Glomerular endothelial cell (primary cell): ENCODE measurements around the gene ARHGAP26. TPM values are rescaled to one million over a fixed set of nuclear protein-coding genes. Genes with fewer than 3 reads are reported as not detected.

ENCODE experiments used
- DNase-seq: peaks from one replicate; pipeline ENCODE4 v3.0.0-alpha.2; 2011; ENCODE audit warnings: low read depth, low spot score; ENCODE audit errors: extremely low read depth
- total RNA-seq: library from RNA; depleted of rRNA; stranded (reverse); fragments of >200 nt; gene quantifications from 2 replicates; pipeline ENCODE4 v1.2.3, GENCODE V29; 2015

Gene ARHGAP26, protein sequence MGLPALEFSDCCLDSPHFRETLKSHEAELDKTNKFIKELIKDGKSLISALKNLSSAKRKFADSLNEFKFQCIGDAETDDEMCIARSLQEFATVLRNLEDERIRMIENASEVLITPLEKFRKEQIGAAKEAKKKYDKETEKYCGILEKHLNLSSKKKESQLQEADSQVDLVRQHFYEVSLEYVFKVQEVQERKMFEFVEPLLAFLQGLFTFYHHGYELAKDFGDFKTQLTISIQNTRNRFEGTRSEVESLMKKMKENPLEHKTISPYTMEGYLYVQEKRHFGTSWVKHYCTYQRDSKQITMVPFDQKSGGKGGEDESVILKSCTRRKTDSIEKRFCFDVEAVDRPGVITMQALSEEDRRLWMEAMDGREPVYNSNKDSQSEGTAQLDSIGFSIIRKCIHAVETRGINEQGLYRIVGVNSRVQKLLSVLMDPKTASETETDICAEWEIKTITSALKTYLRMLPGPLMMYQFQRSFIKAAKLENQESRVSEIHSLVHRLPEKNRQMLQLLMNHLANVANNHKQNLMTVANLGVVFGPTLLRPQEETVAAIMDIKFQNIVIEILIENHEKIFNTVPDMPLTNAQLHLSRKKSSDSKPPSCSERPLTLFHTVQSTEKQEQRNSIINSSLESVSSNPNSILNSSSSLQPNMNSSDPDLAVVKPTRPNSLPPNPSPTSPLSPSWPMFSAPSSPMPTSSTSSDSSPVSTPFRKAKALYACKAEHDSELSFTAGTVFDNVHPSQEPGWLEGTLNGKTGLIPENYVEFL
- 14.0 and 33.1 TPM in 2 replicates for total RNA-seq

DNA sequence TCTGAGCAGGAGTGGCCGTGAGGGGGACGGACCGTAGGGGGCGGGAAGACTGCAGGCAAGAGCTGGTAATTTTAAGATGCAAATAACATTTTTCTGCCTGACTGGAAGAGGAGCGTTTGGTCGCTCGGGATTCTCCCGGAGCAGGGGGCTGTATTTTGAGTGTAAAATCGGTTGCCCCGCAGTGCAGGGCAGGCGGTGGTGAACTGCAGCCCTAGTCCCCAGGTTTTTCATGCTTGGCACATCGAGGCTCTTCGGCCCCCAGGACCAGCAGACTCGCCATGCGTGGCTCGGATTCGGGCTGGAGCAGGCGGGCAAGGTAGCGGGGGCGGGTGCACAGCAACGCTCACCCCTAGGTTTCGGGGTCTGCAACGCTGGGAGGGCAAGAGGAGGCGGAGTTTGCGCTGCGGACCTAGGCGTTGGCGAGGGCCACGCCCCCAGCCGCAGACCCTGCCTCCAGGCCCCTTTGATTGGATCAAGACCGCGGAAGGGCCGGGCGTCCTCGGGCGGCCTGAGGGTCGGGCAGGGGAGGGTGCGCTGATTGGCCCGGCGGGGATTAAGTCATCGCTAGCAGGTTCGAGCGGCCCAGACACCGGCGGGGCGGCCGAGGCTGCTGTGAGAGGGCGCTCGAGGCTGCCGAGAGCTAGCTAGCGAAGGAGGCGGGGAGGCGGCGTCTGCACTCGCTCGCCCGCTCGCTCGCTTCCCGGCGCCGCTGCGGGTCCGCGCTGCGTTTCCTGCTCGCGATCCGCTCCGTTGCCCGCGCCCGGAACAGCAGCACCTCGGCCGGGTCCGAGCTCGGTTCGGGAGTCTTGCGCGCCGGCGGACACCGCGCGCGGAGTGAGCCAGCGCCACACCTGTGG is at the start of gene ARHGAP26:
Gene ARHGAP26 (plus strand): TSS at position 585 of the 857 bp plus-strand sequence. CDS start 385 bp downstream, outside the sequence.
- no peak for DNase-seq

DNA sequence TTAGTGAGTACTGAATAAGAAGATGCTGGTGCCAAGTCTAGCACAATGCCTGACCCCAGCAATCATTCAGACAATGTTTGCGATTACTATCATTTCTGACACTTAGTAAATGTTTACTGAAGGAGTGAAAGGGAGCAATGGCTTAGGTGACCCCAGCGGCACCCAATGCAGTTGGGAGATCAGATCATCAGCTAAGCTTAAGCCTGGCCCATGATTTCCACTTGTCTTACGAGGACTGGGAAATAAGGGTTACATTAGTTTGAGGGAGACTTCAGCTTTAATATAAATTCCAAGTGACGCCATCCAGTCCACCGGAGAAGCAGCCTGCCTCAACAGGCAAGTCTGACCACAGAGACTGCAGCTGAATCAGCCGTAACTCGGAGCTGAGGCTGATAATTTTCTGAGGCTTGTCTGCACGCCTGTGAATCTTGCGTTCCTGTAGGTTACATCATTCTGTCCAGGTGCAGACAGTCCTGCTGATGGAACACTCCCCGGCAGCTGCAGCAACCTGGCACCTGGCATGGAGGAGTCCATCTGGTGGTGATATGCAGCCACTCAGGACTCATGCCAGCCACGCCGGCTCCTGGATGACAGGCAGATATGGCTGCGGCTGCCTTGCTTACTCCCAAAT is 49.4 kb upstream of the ARHGAP26 start:
- no peak for DNase-seq

DNA sequence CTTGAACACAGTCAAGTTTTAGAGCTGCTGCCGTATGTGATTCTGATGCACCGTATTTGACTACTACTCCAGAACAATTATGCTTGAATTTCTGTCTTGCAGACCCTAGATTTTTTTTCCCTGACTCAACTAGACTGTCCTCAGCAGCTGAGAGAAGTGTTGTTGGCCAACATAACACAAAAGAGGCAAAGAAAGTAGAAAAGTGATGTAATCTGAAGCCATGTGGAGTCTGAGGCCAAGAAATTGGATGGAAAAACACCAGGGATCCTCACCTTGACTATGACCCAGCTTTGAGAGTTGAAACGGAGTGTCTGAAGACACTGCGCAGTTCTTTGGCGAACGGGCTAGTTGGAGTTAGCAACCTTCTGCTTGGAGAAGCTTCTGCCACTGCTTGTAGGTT is 48.0 kb upstream of the ARHGAP26 start:
- no peak for DNase-seq

DNA sequence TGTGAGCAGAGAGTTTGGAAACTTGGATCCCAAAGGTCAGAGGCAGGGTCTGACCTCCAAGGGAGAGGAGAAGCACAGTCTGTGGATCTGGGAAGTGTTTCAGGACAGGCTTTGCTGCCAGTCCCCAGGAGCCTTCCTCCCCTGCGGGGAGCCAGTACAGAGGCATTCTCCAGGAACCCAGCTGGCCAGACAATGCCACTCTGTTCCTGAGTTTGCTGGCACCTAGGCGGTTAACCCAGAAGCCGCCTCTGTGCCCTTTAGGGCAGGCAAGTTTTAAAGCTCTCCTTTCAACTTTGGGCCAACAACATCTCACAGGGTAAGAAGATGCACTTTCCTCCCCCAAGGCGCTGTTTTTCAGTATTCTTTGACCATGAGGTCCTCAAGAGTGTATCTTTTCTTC is 47.3 kb upstream of the ARHGAP26 start:
- DNase-seq: no peak

DNA sequence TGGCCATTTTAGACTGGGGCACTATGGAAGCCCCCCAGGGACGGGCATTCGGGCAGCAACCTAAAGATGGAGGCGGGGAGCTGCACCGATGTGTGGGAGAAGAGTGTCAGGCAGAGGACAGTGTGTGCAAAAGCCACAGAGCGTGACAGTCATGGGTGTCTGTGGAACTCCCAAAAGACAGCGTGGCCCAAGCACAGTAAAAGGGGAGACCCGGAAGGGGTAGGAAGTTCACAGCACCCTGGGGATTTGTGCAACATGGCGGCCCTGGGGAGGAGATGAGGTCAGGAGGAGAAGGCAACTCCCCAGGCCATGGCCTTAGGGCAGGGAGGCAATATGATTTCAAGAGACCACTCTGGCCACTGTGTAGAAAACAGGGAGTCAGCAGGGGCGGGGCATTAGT is 45.4 kb upstream of the ARHGAP26 start:
- DNase-seq: no peak

DNA sequence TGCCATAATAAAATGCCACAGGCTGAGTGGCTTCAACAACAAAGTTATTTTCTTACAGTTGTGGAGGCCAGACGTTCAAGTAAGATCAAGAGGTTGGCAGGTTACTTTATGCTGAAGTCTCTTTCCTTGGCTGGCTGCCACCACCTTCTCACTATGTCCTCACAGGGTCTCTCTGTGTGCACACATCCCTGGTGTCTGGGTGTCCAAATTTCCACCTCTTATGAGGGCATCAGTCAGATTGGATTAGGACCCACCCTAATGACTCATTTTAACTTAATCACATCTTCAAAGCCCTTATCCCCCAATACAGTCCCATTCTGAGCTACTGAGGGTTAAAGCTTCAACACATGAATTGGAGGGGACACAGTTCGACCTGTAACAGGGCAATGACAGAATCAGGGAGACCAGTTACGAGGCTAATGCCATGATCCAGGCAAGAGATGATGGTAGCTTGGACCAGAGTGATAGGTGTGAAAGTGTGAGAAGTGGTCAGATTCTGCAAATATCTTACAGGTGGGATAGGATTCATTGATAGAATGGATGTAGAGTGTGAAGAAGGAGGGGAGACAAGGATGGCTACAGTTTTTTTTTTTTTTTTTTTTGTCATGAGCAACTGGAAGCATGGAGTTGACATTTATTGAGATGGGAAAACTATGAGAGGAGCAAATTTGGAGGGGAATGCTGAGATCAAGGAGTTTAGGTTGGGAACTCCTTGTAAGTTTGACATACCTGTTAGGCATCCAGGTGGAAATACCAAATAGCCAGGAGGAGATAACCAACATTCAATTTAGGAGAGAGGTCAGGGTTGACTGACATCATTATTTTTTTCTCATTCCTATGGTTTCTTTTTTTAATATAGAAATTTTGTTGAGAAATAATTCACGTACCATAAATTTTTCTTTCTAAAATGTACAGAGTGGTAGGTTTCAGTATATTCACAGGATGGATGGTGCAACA is 44.7 kb upstream of the ARHGAP26 start:
- no peak for DNase-seq

DNA sequence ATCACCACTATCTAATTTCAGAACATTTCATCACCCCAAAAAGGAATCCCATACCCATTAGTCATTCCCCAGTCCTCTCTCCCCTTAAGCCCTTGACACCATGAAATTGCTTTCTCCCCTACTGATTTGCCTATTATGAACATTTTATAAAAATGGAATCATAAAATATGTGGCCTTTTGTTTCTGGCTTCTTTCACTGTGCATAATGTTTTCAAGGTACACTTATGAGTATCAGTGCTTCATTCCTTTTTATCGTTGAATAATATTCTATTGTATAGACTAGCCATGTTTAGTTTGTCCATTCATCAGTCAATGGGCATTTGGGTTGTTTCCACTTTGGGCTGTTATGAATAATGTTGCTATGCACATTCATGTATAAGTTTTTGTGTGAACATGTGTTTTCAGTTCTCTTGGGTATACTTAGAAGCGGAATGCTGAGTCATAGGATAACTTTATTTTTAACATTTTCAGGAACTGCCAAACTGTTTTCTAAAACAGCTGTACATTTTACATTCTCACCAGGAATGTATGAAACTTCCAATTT is 43.9 kb upstream of the ARHGAP26 start:
- no peak for DNase-seq

DNA sequence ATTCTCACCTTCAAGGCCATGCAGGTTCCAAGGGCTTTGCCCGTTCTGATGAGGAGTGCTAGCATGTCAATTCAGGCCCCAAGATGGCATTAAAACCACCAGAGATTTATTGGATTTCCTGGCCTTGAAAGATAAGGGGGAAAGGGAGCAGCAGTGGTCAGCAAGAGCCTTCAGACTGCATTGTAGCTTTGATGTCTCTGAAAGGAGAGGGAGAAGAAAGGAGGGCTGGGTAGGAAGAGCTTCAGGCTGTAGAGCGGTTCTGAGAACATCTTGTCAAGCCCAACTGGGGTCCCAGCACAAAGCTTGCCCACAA is 42.5 kb upstream of the ARHGAP26 start:
- no peak for DNase-seq

DNA sequence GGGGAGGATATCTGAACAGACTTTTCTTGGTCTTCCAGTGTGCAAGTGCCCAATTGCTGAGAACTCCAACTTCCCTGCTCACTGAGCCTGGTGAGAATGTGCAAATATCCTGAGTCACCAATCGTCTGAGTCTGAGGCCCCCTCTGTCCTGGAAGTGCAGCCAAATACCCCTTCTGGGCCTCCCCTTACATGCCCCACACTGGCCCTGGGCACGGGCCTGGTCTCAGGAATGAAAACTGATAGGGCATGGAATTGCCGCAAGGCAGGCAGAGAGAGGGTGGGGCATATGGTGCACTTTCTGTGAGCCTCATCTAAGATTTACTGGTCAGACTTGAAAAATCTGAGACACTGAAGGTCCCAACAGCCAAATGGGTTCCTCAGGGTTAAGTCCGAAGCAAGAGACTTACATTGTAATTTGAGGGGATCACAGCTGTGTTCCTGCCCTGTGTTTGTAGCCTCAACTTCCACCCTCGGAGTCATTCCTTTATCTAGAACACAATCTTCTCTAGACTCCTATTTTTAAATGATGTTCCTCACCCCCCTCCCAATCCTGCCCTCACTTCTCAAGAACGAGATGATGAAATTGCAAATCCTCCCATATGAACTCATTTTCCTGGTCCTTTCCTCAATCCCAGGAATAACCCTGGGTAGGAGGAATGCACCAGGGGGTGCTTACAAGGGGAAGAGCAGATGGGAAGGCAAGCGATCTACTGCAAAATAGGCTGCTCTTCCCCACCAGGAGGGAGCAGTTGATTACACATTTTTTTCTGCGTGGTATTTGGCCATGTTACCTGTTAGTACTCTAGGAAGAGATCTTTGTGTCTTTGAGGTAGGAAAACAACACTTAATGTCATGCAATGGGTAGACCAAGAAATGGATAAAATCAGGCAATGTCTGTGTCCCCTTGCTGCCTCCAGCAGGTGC is 34.6 kb upstream of the ARHGAP26 start:
- DNase-seq: no peak

DNA sequence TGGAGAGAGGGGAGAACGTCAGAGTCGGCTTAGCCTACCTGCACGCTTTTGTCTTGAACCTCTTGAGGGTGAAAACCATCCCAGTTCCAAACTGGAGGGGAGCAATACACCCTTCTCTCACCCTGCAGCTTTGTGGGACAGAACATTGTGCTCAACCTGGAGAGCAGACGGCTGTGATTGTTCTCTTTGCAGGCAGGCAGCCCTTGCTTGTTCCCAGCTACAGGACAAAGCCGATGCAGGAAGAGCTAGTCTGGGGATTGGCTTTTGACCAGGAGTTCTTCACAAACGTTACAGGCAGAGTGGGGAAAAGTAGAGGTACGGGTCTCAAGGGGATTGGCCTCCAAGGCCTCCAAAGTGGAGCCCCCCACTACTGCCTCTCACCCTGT is 33.9 kb upstream of the ARHGAP26 start:
- DNase-seq: no peak

DNA sequence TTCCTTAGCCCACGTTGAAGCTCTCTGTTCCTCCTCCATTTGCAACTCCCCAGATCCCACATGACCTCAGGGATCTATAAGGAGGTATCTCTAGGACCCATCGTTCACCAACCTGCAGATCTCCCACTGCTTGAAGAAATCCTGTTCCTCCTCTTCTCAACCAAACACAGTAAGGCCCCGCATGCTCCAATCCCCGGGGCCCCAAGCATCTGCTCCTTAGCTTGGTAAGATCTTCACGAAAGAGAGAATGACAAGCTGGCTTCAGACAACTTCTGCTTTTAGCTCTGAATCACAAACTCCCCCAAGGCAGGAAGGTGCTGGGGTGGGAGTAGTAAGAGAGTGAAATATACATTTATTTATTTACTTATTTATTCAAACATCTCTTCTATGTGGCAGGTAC is 33.0 kb upstream of the ARHGAP26 start:
- DNase-seq: no peak

DNA sequence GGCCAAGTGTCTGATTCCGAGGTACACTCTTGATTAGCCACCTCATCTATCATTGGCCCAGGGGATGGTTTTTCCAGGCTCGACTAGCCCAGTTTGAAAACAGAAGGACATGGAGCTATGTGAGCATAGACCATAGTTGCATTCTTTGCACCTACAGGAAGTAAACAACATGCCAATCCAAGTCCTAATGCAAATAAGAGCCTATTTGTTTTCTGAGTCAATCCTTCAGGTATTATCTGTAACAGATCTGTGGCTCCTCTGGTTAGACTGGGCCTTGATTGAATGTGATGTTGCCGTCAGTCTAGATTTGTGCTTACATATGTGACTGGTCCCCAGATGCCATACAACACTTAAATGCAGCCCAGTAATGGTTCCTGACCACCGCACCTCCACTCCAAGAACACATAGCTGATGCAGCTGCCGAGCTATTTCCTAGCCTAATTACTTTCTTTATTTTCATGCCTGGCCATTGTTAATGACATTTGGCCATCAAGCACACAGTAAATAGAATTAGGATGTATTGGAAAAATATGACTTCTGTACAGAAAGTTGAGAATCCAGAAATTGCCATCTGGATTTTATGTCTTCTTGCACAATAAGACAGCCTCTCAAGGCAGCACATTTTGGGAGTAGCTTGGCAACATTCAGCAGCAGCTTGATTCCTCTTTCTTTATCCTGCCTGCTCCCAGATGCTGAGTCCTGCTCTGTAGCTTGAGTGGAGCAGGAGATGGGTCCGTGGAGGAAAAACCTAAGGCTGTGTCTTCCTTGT is 29.5 kb upstream of the ARHGAP26 start:
- DNase-seq: no peak

DNA sequence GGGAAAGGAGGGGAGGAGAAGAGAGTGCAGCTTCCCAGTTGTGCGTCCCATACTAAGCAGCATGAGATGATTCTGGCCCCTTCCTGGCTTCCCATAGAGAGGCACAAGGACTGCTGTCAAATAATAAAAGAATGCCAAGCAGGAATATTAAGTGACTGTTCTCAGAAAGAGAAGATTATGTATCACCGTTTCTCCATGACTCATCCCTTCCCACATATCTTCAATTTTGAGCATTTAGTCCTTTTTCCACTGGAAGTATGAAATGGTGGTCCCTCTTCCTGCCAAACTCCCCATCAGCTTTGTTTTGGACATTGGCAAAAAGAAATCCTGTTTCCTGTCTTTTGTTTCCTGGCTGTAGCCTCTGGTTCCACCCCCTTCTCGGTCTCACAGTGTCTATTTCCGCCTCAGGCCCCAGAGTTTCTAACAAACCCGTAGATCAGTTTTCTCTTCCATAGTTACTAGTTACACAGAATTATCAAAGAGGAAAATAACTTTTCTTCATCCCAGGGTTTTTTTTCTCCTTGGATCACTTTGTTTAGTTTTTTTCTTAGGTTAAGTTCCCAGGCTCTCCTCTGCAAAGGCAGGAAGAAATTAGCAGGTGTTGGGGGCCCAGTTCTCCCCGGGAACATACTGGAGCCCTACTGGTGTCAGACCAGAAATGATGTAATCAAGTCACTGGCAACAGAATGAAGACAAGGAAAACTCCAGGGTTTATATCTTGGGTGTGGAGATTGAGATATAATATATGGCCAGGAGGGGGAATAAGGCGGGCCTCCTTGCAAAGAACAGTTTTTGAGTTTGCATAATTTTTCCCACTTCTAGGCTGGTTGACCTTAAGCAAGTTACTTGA is 26.4 kb upstream of the ARHGAP26 start:
- DNase-seq: peak; percentile 74

DNA sequence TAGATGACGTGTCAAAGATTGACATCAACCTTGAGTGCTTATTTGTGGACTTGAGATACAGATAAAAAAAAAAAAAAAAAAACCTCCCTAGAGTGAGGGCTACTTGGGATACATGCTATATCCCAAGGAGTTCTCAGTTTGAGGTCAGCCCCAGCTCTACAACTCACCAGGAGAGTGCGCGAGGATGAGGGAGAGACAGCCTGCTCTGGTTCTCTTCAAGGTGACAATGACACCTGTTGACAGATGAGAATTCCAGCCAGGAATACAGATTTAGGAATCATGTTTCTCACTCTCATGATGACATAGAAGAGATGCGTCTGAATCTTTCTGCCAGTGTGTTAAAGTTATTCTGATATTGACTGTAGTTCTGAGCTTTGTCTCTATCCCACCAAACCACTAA is 24.9 kb upstream of the ARHGAP26 start:
- no peak for DNase-seq

DNA sequence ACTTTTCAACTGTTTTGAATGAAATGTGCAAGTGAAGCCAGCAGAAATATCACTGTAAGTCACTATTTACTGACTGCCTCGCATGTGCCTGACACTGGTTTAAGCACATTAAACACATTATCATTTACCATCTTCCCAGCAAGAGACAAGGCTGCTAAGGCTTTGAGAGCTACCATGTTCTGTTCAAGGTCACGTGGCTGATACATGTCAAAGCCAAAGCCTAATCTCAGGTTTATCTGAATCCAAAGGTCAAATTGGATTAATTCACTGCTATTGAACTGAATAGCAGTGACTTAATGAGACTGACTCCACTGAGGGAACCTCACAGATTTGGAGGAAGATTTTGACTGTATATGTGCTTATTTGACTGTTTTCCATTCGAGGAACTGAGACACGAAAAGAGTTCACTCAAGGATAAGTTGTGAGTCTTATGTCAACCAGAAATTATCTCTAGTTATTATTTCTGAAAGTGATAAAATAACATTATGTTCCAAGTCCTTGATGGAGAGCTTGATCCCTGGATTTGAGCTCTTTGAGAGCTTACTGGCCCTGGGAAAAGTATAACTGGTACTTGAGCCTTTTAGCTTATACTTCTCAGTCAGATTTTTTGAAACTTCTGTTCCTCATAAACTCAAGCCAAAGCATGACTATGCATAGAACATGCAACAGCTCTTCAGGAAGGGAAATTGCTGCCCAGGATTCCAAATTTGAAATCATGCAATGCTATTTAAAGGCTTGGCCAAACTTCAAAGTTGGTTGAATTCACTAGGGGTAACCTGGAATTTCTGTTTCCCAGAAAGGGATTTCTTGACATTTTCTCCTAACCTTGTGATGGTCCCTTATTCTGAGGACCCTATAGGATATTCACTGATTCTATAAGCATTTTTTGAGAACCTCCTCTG is 23.4 kb upstream of the ARHGAP26 start:
- no peak for DNase-seq

DNA sequence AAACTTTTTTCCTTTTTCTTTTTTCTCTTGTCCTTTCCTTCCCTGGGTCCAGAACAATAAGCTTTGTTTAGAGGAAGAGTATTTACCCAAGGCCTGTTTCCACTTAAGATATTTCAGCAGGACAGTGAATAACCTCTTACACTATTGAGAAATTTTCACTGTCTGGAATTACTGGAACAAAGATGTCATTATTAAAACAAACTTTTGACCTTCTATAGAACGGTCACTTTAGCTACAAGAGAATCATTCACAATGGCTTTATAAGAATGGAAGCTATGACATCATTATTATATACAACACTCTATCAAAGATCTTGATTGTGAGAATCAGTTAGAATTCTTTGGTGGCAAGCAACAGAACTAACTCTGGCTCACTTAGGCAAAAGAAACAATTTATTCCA is 22.0 kb upstream of the ARHGAP26 start:
- DNase-seq: no peak
